HG02840 (cell line): ENCODE measurements around the gene CTSE.

ENCODE experiments used
- ATAC-seq: cut with Tn5 transposase; IDR thresholded peaks from one replicate; pipeline ENCODE4 v1.9.1; 2021; ENCODE audit warnings: mild to moderate bottlenecking, moderate library complexity, moderate number of reproducible peaks; ENCODE audit not compliant: unreplicated experiment, low FRiP score

CTSE gene

GRCh38 chr1:205973377-205974232 lies 50.1 kb downstream of the CTSE start:
- no peak for ATAC-seq

GRCh38 chr1:205972491-205973168 lies 51.1 kb downstream of the CTSE start:
- no peak for ATAC-seq

GRCh38 chr1:205972081-205972480 lies 51.6 kb downstream of the CTSE start:
- ATAC-seq = no peak

GRCh38 chr1:205971082-205971481 lies 52.6 kb downstream of the CTSE start:
- ATAC-seq = no peak

GRCh38 chr1:205970486-205970885 lies 53.2 kb downstream of the CTSE start:
- ATAC-seq = no peak

GRCh38 chr1:205969229-205969628 lies 54.5 kb downstream of the CTSE start:
- no peak for ATAC-seq

GRCh38 chr1:205967554-205968335 lies 56.0 kb downstream of the CTSE start:
- no peak for ATAC-seq

GRCh38 chr1:205965036-205965884 lies 58.4 kb downstream of the CTSE start:
- ATAC-seq = no peak

- no peak for ATAC-seq
Observed at GRCh38 chr1:205963352-205964155, 60.1 kb downstream of the CTSE start.

GRCh38 chr1:205962821-205963221 lies 60.9 kb downstream of the CTSE start:
- ATAC-seq = no peak

GRCh38 chr1:205961991-205962820 lies 61.5 kb downstream of the CTSE start:
- ATAC-seq = no peak

- ATAC-seq = no peak
Observed at GRCh38 chr1:205961405-205961804, 62.3 kb downstream of the CTSE start.

GRCh38 chr1:205959789-205960188 lies 63.9 kb downstream of the CTSE start:
- ATAC-seq = no peak
